ENCODE measurements around the gene TIAM1. TPM values are rescaled to one million over a fixed set of nuclear protein-coding genes. Genes with fewer than 3 reads are reported as not detected.

The TIAM1 gene
- total RNA-seq, 4 donors from 2014 or later: 5.4 to 10.6 (median 6.0) TPM

GRCh38 chr21:31136891-31137290, 207.2 kb downstream of the TIAM1 start:
- H3K4me3 ChIP-seq: no peak overlapping the region
- no peak for DNase-seq (ENCODE audit: extremely low spot score)
- H3K36me3 ChIP-seq: no peaks in the 10 kb centered on the region
- intact Hi-C loops (cut with DNase I): no loop called here
- TF ChIP-seq EP300 (IDR thresholded peaks at IDR 0.05): no peak
- no peak for TF ChIP-seq CTCF (IDR thresholded peaks at IDR 0.05)
- TF ChIP-seq POLR2AphosphoS5 (IDR thresholded peaks at IDR 0.05): no peak
- no peak for TF ChIP-seq POLR2A (IDR thresholded peaks at IDR 0.05; ENCODE audit: low read depth)
- 57% methylated on average over 12 of the region's 12 CpGs for WGBS
- peaks cover 0 to 3% (median 0%) of the 10 kb centered on the region in 4 donors for H3K4me1 ChIP-seq
- no peak overlapping the region for H3K27ac ChIP-seq (replicated peaks in 1 of 4)
- H3K27me3 ChIP-seq: no peaks in the 10 kb centered on the region
- H3K9me3 ChIP-seq: no peaks in the 10 kb centered on the region

DNA sequence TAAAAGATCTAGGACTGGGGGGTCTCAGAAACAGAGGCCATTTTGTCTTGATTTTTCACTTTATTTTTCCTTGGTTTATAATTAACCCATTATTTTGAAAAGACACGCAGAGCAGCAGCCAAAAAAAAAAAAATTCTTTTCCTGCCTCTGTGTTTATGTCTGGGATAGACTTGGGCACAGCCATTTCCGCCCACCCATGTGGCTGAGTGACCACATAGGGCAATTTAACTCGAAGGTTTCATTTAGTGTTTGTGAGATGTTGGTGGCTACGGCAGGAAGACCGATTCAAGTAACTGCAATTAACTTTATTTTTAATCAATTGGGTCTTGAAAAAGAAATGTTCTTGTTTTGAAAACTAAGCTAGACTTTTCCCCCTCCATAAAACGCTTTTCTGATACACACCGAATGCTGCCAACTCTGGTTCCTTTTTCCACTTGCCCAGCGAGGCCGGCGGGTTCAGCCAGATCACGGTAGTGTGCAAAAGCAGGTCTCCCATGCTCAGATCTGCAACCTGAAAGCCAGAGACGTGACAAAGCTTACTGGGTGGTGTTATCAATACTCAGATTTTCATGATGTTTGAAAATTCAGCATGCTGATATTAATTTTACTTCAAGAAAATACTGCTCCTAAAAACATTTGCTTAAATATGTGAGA, 208.4 kb downstream of the TIAM1 start:
- TF ChIP-seq CTCF (IDR thresholded peaks at IDR 0.05) (no peak), EP300 (IDR thresholded peaks at IDR 0.05) (no peak), POLR2A (IDR thresholded peaks at IDR 0.05; ENCODE audit: low read depth) (no peak), POLR2AphosphoS5 (IDR thresholded peaks at IDR 0.05) (no peak)
- H3K27me3 ChIP-seq: no peaks in the 10 kb centered on the region
- no peak for DNase-seq (ENCODE audit: extremely low spot score)
- no peak overlapping the region for H3K27ac ChIP-seq (replicated peaks in 1 of 4)
- no peaks in the 10 kb centered on the region for H3K9me3 ChIP-seq
- peaks cover 0 to 3% (median 0%) of the 10 kb centered on the region in 4 donors for H3K4me1 ChIP-seq
- intact Hi-C loops (cut with DNase I): no loop called here
- 81% methylated on average over 12 of the region's 12 CpGs for WGBS
- no peak overlapping the region for H3K4me3 ChIP-seq
- no peaks in the 10 kb centered on the region for H3K36me3 ChIP-seq

GRCh38 chr21:31133243-31133830, 210.7 kb downstream of the TIAM1 start:
- intact Hi-C loops (cut with DNase I): no loop called here
- no peak overlapping the region for H3K27ac ChIP-seq (replicated peaks in 1 of 4)
- 84% methylated on average over 4 of the region's 7 CpGs for WGBS
- H3K36me3 ChIP-seq: no peaks in the 10 kb centered on the region
- TF ChIP-seq POLR2AphosphoS5 (IDR thresholded peaks at IDR 0.05) (no peak), CTCF (IDR thresholded peaks at IDR 0.05) (no peak), POLR2A (IDR thresholded peaks at IDR 0.05; ENCODE audit: low read depth) (no peak), EP300 (IDR thresholded peaks at IDR 0.05) (no peak)
- H3K9me3 ChIP-seq: no peaks in the 10 kb centered on the region
- H3K27me3 ChIP-seq: no peaks in the 10 kb centered on the region
- no peak for DNase-seq (ENCODE audit: extremely low spot score)
- no peak overlapping the region for H3K4me3 ChIP-seq
- peaks cover 0 to 3% (median 0%) of the 10 kb centered on the region in 4 donors for H3K4me1 ChIP-seq

GRCh38 chr21:31132574-31133242, 211.4 kb downstream of the TIAM1 start:
- intact Hi-C loops (cut with DNase I): no loop called here
- Histone ChIP-seq H3K9me3 (no peaks in the 10 kb centered on the region), H3K27ac (replicated peaks in 1 of 4) (no peak overlapping the region), H3K27me3 (no peaks in the 10 kb centered on the region), H3K36me3 (no peaks in the 10 kb centered on the region), H3K4me1 (peaks cover 0 to 3% (median 0%) of the 10 kb centered on the region in 4 donors), H3K4me3 (no peak overlapping the region)
- TF ChIP-seq POLR2A (IDR thresholded peaks at IDR 0.05; ENCODE audit: low read depth) (no peak), EP300 (IDR thresholded peaks at IDR 0.05) (no peak), POLR2AphosphoS5 (IDR thresholded peaks at IDR 0.05) (no peak), CTCF (IDR thresholded peaks at IDR 0.05) (no peak)
- DNase-seq (ENCODE audit: extremely low spot score): no peak
- 70% methylated on average over 11 of the region's 11 CpGs for WGBS

Data from esophagus muscularis mucosa (tissue), 4 donors.